ENCODE results near the gene GALNT6. TPM values are rescaled to one million over a fixed set of nuclear protein-coding genes. Genes with fewer than 3 reads are reported as not detected.
A peak's percentile ranks its signal among the peaks of the same experiment; 100 is the strongest.
"Not testable (repeated sequence)": the region's sequence is repeated elsewhere in the genome, so short reads cannot be mapped to it uniquely, and the experiment has no call there.

GALNT6 gene
- total RNA-seq, 1 experiment from 2014 or later: 190 TPM

GRCh38 chr12:51342416-51342815, 48.8 kb downstream of the GALNT6 start:
- H3K4me3 ChIP-seq (ENCODE audit: low read depth, low read length): no peak overlapping the region
- CTCF ChIA-PET: interaction anchor here (0.5 to 3.0 kb wide), 5 partner anchors 65 to 472 kb away, joined by 3 to 104 read pairs (median 6); partner anchors contain the start of gene SMAGP
- peaks cover 25% of the 10 kb centered on the region for H3K4me1 Mint-ChIP-seq (ENCODE audit: low read depth, unreplicated experiment)
- H3K27me3 Mint-ChIP-seq (ENCODE audit: insufficient read depth, unreplicated experiment): no peaks in the 10 kb centered on the region
- no peaks in the 10 kb centered on the region; the same call in 1 of the 2 replicates for H3K36me3 ChIP-seq (ENCODE audit: control insufficient read depth, insufficient read depth, low read length)
- no peak overlapping the region for H3K4me3 Mint-ChIP-seq (ENCODE audit: unreplicated experiment)
- H3K4me1 ChIP-seq: peaks cover 10% of the 10 kb centered on the region
- H3K36me3 Mint-ChIP-seq (ENCODE audit: insufficient read depth, unreplicated experiment): no peaks in the 10 kb centered on the region
- intact Hi-C loops (cut with micrococcal nuclease; ENCODE audit: unreplicated experiment): loop anchor here (10.0 kb wide), 1 partner anchor 518 kb away; no protein-coding TSS in a partner anchor
- H3K27ac Mint-ChIP-seq (ENCODE audit: unreplicated experiment): no peak overlapping the region
- POLR2A ChIA-PET: interaction anchor here (0.6 to 1.1 kb wide), 2 partner anchors 73 to 337 kb away, joined by 3 read pairs; no protein-coding TSS in a partner anchor
- TF ChIP-seq CTCF (IDR thresholded peaks at IDR 0.05; ENCODE audit: insufficient read depth in 1 of 2, low read depth in 1 of 2, low read length in 1 of 2, severe bottlenecking in 1 of 2, unreplicated experiment in 1 of 2): no peak
- DNase-seq: no peak
- H3K27me3 ChIP-seq (replicated peaks; ENCODE audit: control insufficient read depth, insufficient read depth, low read length): no peaks in the 10 kb centered on the region
- BruUV-seq (replicated peaks): no TSS peak
- no peaks in the 10 kb centered on the region for H3K9me3 ChIP-seq
- no peaks in the 10 kb centered on the region for H3K9me3 Mint-ChIP-seq (ENCODE audit: unreplicated experiment)

GRCh38 chr12:51341251-51342007, 49.8 kb downstream of the GALNT6 start:
- peaks cover 10% of the 10 kb centered on the region for H3K4me1 ChIP-seq
- POLR2A ChIA-PET: interaction anchor here (0.6 to 1.5 kb wide), 5 partner anchors 9 to 103 kb away, joined by 3 to 51 read pairs (median 8); partner anchors contain the start of genes DAZAP2 and SMAGP
- H3K36me3 ChIP-seq (ENCODE audit: control insufficient read depth, insufficient read depth, low read length): no peaks in the 10 kb centered on the region; the same call in 1 of the 2 replicates
- intact Hi-C loops (cut with micrococcal nuclease; ENCODE audit: unreplicated experiment): loop anchor here (1.0 to 10.0 kb wide), 7 partner anchors 15 to 517 kb away; partner anchors contain the start of genes CSRNP2 and TFCP2
- BruUV-seq (replicated peaks): no TSS peak
- H3K27me3 ChIP-seq (replicated peaks; ENCODE audit: control insufficient read depth, insufficient read depth, low read length): no peaks in the 10 kb centered on the region
- peak; percentile 99 for TF ChIP-seq CTCF (IDR thresholded peaks at IDR 0.05; ENCODE audit: insufficient read depth in 1 of 2, low read depth in 1 of 2, low read length in 1 of 2, severe bottlenecking in 1 of 2, unreplicated experiment in 1 of 2)
- Mint-ChIP-seq H3K9me3 (ENCODE audit: unreplicated experiment) (no peaks in the 10 kb centered on the region), H3K36me3 (ENCODE audit: insufficient read depth, unreplicated experiment) (no peaks in the 10 kb centered on the region), H3K4me3 (ENCODE audit: unreplicated experiment) (peak overlapping the region; percentile 67), H3K4me1 (ENCODE audit: low read depth, unreplicated experiment) (peaks cover 24% of the 10 kb centered on the region), H3K27ac (ENCODE audit: unreplicated experiment) (peak overlapping the region; percentile 79), H3K27me3 (ENCODE audit: insufficient read depth, unreplicated experiment) (no peaks in the 10 kb centered on the region)
- peak; percentile 73 to 84 for DNase-seq
- H3K4me3 ChIP-seq (ENCODE audit: low read depth, low read length): peak overlapping the region; percentile 27
- H3K9me3 ChIP-seq: no peaks in the 10 kb centered on the region
- CTCF ChIA-PET: interaction anchor here (0.6 to 3.0 kb wide), 35 partner anchors 9 to 1088 kb away, joined by 3 to 104 read pairs (median 5); partner anchors contain the start of genes DAZAP2, GALNT6, POU6F1 and SMAGP

GRCh38 chr12:51339750-51340149, 51.5 kb downstream of the GALNT6 start:
- Mint-ChIP-seq H3K4me3 (ENCODE audit: unreplicated experiment) (no peak overlapping the region), H3K36me3 (ENCODE audit: insufficient read depth, unreplicated experiment) (no peaks in the 10 kb centered on the region), H3K27me3 (ENCODE audit: insufficient read depth, unreplicated experiment) (no peaks in the 10 kb centered on the region), H3K27ac (ENCODE audit: unreplicated experiment) (no peak overlapping the region), H3K9me3 (ENCODE audit: unreplicated experiment) (no peaks in the 10 kb centered on the region), H3K4me1 (ENCODE audit: low read depth, unreplicated experiment) (peaks cover 29% of the 10 kb centered on the region)
- Histone ChIP-seq H3K27me3 (replicated peaks; ENCODE audit: control insufficient read depth, insufficient read depth, low read length) (no peaks in the 10 kb centered on the region), H3K36me3 (ENCODE audit: control insufficient read depth, insufficient read depth, low read length) (no peaks in the 10 kb centered on the region; the same call in 1 of the 2 replicates), H3K9me3 (no peaks in the 10 kb centered on the region), H3K4me1 (peaks cover 10% of the 10 kb centered on the region), H3K4me3 (ENCODE audit: low read depth, low read length) (no peak overlapping the region)
- CTCF ChIA-PET: interaction anchor here (2.5 to 3.0 kb wide), 2 partner anchors 19 to 70 kb away, joined by 19 to 104 read pairs; partner anchors contain the start of gene SMAGP
- BruUV-seq (replicated peaks): no TSS peak
- POLR2A ChIA-PET: interaction anchor here (0.5 to 0.7 kb wide), 3 partner anchors 13 to 95 kb away, joined by 3 to 6 read pairs (median 5); no protein-coding TSS in a partner anchor
- no peak for DNase-seq
- intact Hi-C loops (cut with micrococcal nuclease; ENCODE audit: unreplicated experiment): loop anchor here (2.0 to 10.0 kb wide), 4 partner anchors 13 to 515 kb away; partner anchors contain the start of genes CSRNP2 and TFCP2
- no peak for TF ChIP-seq CTCF (IDR thresholded peaks at IDR 0.05; ENCODE audit: insufficient read depth in 1 of 2, low read depth in 1 of 2, low read length in 1 of 2, severe bottlenecking in 1 of 2, unreplicated experiment in 1 of 2)

- H3K36me3 ChIP-seq (ENCODE audit: control insufficient read depth, insufficient read depth, low read length); H3K9me3 Mint-ChIP-seq (ENCODE audit: unreplicated experiment); H3K4me3 ChIP-seq (ENCODE audit: low read depth, low read length); H3K27me3 ChIP-seq (replicated peaks; ENCODE audit: control insufficient read depth, insufficient read depth, low read length); DNase-seq; H3K27me3 Mint-ChIP-seq (ENCODE audit: insufficient read depth, unreplicated experiment); intact Hi-C loops (cut with micrococcal nuclease; ENCODE audit: unreplicated experiment); BruUV-seq (replicated peaks); H3K36me3 Mint-ChIP-seq (ENCODE audit: insufficient read depth, unreplicated experiment); H3K4me3 Mint-ChIP-seq (ENCODE audit: unreplicated experiment); POLR2A ChIA-PET; H3K9me3 ChIP-seq; H3K27ac Mint-ChIP-seq (ENCODE audit: unreplicated experiment); H3K4me1 ChIP-seq: not testable (repeated sequence)
- H3K4me1 Mint-ChIP-seq (ENCODE audit: low read depth, unreplicated experiment): peaks cover 30% of the 10 kb centered on the region
- CTCF ChIA-PET: interaction anchor here (1.7 kb wide), 1 partner anchor 12 kb away, joined by 10 read pairs; no protein-coding TSS in a partner anchor
Observed at GRCh38 chr12:51337336-51337735, 53.9 kb downstream of the GALNT6 start.
